ENCODE results near the gene IL13RA1. TPM values are rescaled to one million over a fixed set of nuclear protein-coding genes. Genes with fewer than 3 reads are reported as not detected.

IL13RA1 gene
- total RNA-seq, 1 experiment from 2014 or later: 33.4 TPM

DNA sequence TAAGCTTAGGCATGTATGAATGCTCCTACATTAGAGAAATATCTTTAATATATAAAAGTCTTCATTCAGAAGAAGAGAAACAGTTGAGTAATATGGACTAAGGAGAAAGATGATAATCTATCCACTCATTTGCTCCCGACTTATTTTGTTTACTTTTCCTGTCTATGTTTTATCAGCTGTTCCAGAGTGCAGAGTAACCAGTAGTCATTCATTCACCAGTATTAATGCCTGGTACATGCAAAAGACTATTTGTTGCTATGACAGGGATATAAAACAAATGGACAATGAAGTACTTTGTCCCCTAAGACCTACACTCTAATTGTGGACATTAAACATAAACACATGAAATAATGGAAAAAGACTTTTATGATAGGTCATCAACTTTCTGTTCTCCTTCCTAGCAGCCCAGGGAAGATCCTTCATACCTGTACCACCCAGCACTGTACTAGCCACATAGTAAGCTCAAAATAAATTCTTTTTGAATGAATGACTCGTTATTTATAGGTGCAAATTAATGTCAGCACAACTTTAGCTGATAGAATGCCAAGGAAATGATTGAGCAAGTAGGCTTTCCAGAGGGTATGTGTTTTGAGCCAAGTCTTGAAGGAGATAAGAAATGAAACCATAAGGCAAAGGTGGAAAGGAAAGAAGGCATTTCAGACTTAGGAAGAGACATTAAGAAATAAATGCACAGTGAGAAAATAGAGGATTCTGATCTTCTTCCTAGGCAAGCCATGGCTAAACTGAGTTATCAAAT, 45.0 kb upstream of the IL13RA1 start:
- BruUV-seq (replicated peaks): no TSS peak
- intact Hi-C loops (cut with micrococcal nuclease): no loop called here
- Histone ChIP-seq H3F3A (ENCODE audit: low read length, unreplicated experiment) (no peaks in the 10 kb centered on the region), H3K4me1 (ENCODE audit: insufficient read depth, low read length) (no peaks in the 10 kb centered on the region), H3K36me3 (ENCODE audit: low read depth, low read length) (no peaks in the 10 kb centered on the region), H3K79me2 (ENCODE audit: low read length) (no peaks in the 10 kb centered on the region), H3K9me2 (replicated peaks; ENCODE audit: low read length) (no peaks in the 10 kb centered on the region), H3K4me3 (ENCODE audit: low read length) (no peak overlapping the region), H3K27ac (ENCODE audit: low read length) (no peak overlapping the region), H3K4me2 (ENCODE audit: low read length) (no peak overlapping the region), H3K9me3 (ENCODE audit: low read length) (no peaks in the 10 kb centered on the region), H2AFZ (ENCODE audit: low read length) (no peak overlapping the region), H3K9ac (ENCODE audit: low read length) (no peak overlapping the region), H4K20me1 (ENCODE audit: low read length) (no peaks in the 10 kb centered on the region), H3K27me3 (ENCODE audit: low read length) (no peaks in the 10 kb centered on the region)
- ATAC-seq (no peak), DNase-seq (peak; percentile 6)
- CTCF ChIA-PET: no interaction called here
- TF ChIP-seq, protein P1, sequence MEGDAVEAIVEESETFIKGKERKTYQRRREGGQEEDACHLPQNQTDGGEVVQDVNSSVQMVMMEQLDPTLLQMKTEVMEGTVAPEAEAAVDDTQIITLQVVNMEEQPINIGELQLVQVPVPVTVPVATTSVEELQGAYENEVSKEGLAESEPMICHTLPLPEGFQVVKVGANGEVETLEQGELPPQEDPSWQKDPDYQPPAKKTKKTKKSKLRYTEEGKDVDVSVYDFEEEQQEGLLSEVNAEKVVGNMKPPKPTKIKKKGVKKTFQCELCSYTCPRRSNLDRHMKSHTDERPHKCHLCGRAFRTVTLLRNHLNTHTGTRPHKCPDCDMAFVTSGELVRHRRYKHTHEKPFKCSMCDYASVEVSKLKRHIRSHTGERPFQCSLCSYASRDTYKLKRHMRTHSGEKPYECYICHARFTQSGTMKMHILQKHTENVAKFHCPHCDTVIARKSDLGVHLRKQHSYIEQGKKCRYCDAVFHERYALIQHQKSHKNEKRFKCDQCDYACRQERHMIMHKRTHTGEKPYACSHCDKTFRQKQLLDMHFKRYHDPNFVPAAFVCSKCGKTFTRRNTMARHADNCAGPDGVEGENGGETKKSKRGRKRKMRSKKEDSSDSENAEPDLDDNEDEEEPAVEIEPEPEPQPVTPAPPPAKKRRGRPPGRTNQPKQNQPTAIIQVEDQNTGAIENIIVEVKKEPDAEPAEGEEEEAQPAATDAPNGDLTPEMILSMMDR (conservative IDR thresholded peaks at IDR 0.05; ENCODE audit: low read depth, low read length): no peak
- TF ChIP-seq EZH2phosphoT487 (IDR thresholded peaks at IDR 0.05; ENCODE audit: borderline replicate concordance, low read length) (no peak), EZH2 (IDR thresholded peaks at IDR 0.05; ENCODE audit: low read length, unreplicated experiment) (no peak)
- POLR2A ChIA-PET (ENCODE audit: unreplicated experiment): no interaction called here

DNA sequence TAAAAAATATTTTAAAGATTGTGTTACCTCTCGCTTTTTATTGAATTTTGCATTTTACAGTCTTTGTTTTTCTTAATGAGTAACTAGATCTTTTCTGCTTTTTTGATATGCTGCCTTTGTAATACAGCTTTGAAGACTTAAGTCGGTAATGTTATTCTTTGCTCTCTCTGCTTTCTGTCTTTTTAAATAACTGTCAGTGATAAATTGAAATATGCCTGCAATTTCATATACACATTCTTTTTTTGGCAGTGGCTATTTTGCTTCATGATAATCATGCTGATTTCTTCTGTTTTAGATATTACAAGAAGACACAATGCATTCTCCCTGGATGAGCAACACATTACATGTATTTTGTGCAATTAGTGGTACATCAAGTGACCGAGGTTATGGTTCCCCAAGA, 42.0 kb upstream of the IL13RA1 start:
- CTCF ChIA-PET: no interaction called here
- BruUV-seq (replicated peaks): no TSS peak
- H3K4me1 ChIP-seq (ENCODE audit: insufficient read depth, low read length): no peaks in the 10 kb centered on the region
- H3K4me3 ChIP-seq (ENCODE audit: low read length): no peak overlapping the region
- no peak overlapping the region for H3K27ac ChIP-seq (ENCODE audit: low read length)
- H3K36me3 ChIP-seq (ENCODE audit: low read depth, low read length): no peaks in the 10 kb centered on the region
- H3F3A ChIP-seq (ENCODE audit: low read length, unreplicated experiment): no peaks in the 10 kb centered on the region
- no peaks in the 10 kb centered on the region for H3K9me3 ChIP-seq (ENCODE audit: low read length)
- H3K27me3 ChIP-seq (ENCODE audit: low read length): no peaks in the 10 kb centered on the region
- no peaks in the 10 kb centered on the region for H3K9me2 ChIP-seq (replicated peaks; ENCODE audit: low read length)
- no peak for DNase-seq
- no peaks in the 10 kb centered on the region for H4K20me1 ChIP-seq (ENCODE audit: low read length)
- no peak overlapping the region for H3K4me2 ChIP-seq (ENCODE audit: low read length)
- POLR2A ChIA-PET (ENCODE audit: unreplicated experiment): no interaction called here
- no peak overlapping the region for H3K9ac ChIP-seq (ENCODE audit: low read length)
- intact Hi-C loops (cut with micrococcal nuclease): no loop called here
- no peak for ATAC-seq
- no peak overlapping the region for H2AFZ ChIP-seq (ENCODE audit: low read length)
- no peaks in the 10 kb centered on the region for H3K79me2 ChIP-seq (ENCODE audit: low read length)
- TF ChIP-seq, protein P1 (conservative IDR thresholded peaks at IDR 0.05; ENCODE audit: low read depth, low read length): no peak
- TF ChIP-seq EZH2phosphoT487 (IDR thresholded peaks at IDR 0.05; ENCODE audit: borderline replicate concordance, low read length): no peak
- no peak for TF ChIP-seq EZH2 (IDR thresholded peaks at IDR 0.05; ENCODE audit: low read length, unreplicated experiment)

DNA sequence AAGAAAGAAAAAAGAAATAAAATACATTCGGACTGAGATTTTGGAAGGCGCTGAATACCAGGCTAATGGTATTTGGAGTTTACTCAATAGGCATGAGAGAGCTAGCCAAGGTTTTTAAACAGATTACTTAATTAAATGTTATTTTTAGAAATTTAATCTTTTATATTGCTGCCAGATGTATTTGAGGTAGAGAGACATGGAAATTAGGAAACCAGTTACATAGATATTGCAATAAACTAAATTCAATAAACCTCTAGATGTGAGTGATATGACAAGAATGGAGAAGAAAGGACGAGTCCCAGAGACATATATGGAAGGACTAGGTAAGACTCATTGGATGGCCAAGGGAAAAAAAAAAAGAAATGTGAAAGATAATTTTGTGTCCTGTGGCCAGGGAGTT, 38.5 kb upstream of the IL13RA1 start:
- H3K27ac ChIP-seq (ENCODE audit: low read length): no peak overlapping the region
- H3K4me1 ChIP-seq (ENCODE audit: insufficient read depth, low read length): no peaks in the 10 kb centered on the region
- H3K79me2 ChIP-seq (ENCODE audit: low read length): no peaks in the 10 kb centered on the region
- H3K4me2 ChIP-seq (ENCODE audit: low read length): no peak overlapping the region
- no peak overlapping the region for H2AFZ ChIP-seq (ENCODE audit: low read length)
- H3K27me3 ChIP-seq (ENCODE audit: low read length): no peaks in the 10 kb centered on the region
- H3K36me3 ChIP-seq (ENCODE audit: low read depth, low read length): no peaks in the 10 kb centered on the region
- ATAC-seq (no peak), DNase-seq (no peak)
- TF ChIP-seq, protein P1 (conservative IDR thresholded peaks at IDR 0.05; ENCODE audit: low read depth, low read length): no peak
- TF ChIP-seq EZH2phosphoT487 (IDR thresholded peaks at IDR 0.05; ENCODE audit: borderline replicate concordance, low read length) (no peak), EZH2 (IDR thresholded peaks at IDR 0.05; ENCODE audit: low read length, unreplicated experiment) (no peak)
- intact Hi-C loops (cut with micrococcal nuclease): no loop called here
- no peaks in the 10 kb centered on the region for H3K9me2 ChIP-seq (replicated peaks; ENCODE audit: low read length)
- H3K9me3 ChIP-seq (ENCODE audit: low read length): no peaks in the 10 kb centered on the region
- no peaks in the 10 kb centered on the region for H3F3A ChIP-seq (ENCODE audit: low read length, unreplicated experiment)
- ChIA-PET CTCF (no interaction called here), POLR2A (ENCODE audit: unreplicated experiment) (no interaction called here)
- H3K9ac ChIP-seq (ENCODE audit: low read length): no peak overlapping the region
- no peaks in the 10 kb centered on the region for H4K20me1 ChIP-seq (ENCODE audit: low read length)
- H3K4me3 ChIP-seq (ENCODE audit: low read length): no peak overlapping the region
- no TSS peak for BruUV-seq (replicated peaks)

All from PC-3 (cell line).